Measurements from ENCODE around the gene PPP1R14C. TPM values are rescaled to one million over a fixed set of nuclear protein-coding genes. Genes with fewer than 3 reads are reported as not detected.

Gene PPP1R14C
- total and polyA plus RNA-seq, 2 experiments from 2014 or later = 2.1 to 5.2 TPM

DNA sequence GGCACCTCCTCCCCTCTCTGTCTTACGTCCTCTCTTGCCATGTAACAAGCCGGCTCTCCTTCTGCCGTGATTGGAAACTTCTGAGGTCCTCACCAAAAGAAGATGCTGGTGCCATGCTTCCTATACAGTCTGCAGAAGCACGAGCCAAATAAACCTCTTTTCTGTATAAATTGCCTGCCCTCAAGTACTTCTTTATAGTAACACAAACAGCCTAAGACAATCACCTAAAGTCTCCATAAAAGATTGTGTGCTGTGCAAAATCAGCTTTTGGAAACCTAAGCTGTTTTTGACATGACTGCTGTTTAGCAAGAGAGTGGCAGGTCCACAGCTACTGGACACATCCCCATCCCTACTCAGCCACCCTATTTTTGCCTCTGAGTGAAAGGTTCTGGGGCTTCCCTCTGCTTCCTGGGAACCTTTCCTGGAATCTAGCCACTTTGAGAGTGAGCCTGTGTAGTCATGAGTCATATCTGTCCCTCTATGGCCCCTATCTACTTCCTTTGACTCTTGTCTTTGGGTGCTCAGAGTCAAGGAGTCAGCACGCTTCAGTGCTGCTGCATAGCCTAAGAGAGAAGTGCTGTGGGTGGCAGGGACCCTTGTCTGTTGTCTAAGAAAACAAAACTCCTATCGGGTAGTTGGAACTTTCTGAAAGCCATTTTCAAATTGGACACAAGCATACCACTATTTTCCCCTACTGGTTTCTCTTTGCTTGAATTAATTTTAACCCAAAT lies 110.0 kb downstream of the PPP1R14C start:
- H3K27me3 ChIP-seq = no peaks in the 10 kb centered on the region
- H3K4me2 ChIP-seq = no peak overlapping the region
- H3K9me3 ChIP-seq (ENCODE audit: low read depth) = no peaks in the 10 kb centered on the region
- no peak overlapping the region for H3K4me3 ChIP-seq
- H3K36me3 ChIP-seq (replicated peaks; ENCODE audit: insufficient read depth, low read depth) = no peaks in the 10 kb centered on the region
- 79% methylated on average over 6 of the region's 6 CpGs for WGBS (ENCODE audit: low lambda C conversion rate, missing lambda C conversion rate)
- H2AFZ ChIP-seq = no peak overlapping the region
- no peaks in the 10 kb centered on the region for H3K9me2 ChIP-seq (replicated peaks; ENCODE audit: insufficient read depth)
- H3K79me2 ChIP-seq = no peaks in the 10 kb centered on the region
- DNase-seq (ENCODE audit: low spot score) = peak; percentile 37
- H3K4me1 ChIP-seq (ENCODE audit: insufficient read depth) = peaks cover 9% of the 10 kb centered on the region
- TF ChIP-seq CTCF (IDR thresholded peaks at IDR 0.05; ENCODE audit: poor library complexity) (no peak), EZH2phosphoT487 (IDR thresholded peaks at IDR 0.05; ENCODE audit: low read depth, severe bottlenecking, unreplicated experiment) (no peak), EZH2 (IDR thresholded peaks at IDR 0.05; ENCODE audit: borderline replicate concordance) (no peak)
- H4K20me1 ChIP-seq (ENCODE audit: insufficient read depth, poor library complexity, severe bottlenecking) = no peaks in the 10 kb centered on the region
- H3K27ac ChIP-seq = no peak overlapping the region

GRCh38 chr6:150253489-150253888 lies 110.6 kb downstream of the PPP1R14C start:
- Histone ChIP-seq H3K4me1 (ENCODE audit: insufficient read depth) (peaks cover 9% of the 10 kb centered on the region), H3K27me3 (no peaks in the 10 kb centered on the region), H3K9me2 (replicated peaks; ENCODE audit: insufficient read depth) (no peaks in the 10 kb centered on the region), H3K4me3 (no peak overlapping the region), H3K4me2 (no peak overlapping the region), H3K79me2 (no peaks in the 10 kb centered on the region), H4K20me1 (ENCODE audit: insufficient read depth, poor library complexity, severe bottlenecking) (no peaks in the 10 kb centered on the region), H2AFZ (no peak overlapping the region), H3K36me3 (replicated peaks; ENCODE audit: insufficient read depth, low read depth) (no peaks in the 10 kb centered on the region), H3K9me3 (ENCODE audit: low read depth) (no peaks in the 10 kb centered on the region), H3K27ac (no peak overlapping the region)
- DNase-seq (ENCODE audit: low spot score) = no peak
- WGBS (ENCODE audit: low lambda C conversion rate, missing lambda C conversion rate) = 58% methylated on average over 3 of the region's 3 CpGs
- no peak for TF ChIP-seq CTCF (IDR thresholded peaks at IDR 0.05; ENCODE audit: poor library complexity)
- TF ChIP-seq EZH2phosphoT487 (IDR thresholded peaks at IDR 0.05; ENCODE audit: low read depth, severe bottlenecking, unreplicated experiment) = no peak
- TF ChIP-seq EZH2 (IDR thresholded peaks at IDR 0.05; ENCODE audit: borderline replicate concordance) = no peak

DNA sequence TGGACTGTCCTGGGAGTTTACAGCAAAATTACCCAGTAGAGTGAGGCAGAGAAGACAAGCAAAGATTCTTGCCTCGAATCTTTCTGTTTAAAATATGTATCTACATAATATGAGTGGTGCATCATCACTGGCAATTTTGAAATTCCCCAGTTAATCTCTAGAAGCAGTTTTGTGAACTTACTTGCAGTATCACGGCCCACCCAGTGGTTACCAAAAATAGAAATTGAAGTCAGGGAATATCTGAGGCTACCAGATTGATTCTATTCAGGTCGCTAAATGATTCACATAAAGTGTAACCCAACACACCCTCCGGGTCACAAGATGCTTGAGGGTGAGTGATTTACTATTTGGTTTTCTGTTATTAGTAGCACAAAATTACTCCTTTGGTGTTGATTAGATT lies 111.9 kb downstream of the PPP1R14C start:
- Histone ChIP-seq H3K27ac (no peak overlapping the region), H3K36me3 (replicated peaks; ENCODE audit: insufficient read depth, low read depth) (no peaks in the 10 kb centered on the region), H3K4me3 (no peak overlapping the region), H3K27me3 (no peaks in the 10 kb centered on the region), H4K20me1 (ENCODE audit: insufficient read depth, poor library complexity, severe bottlenecking) (no peaks in the 10 kb centered on the region), H3K79me2 (no peaks in the 10 kb centered on the region), H3K9me3 (ENCODE audit: low read depth) (no peaks in the 10 kb centered on the region), H2AFZ (no peak overlapping the region), H3K9me2 (replicated peaks; ENCODE audit: insufficient read depth) (no peaks in the 10 kb centered on the region), H3K4me1 (ENCODE audit: insufficient read depth) (peaks cover 9% of the 10 kb centered on the region), H3K4me2 (no peak overlapping the region)
- TF ChIP-seq EZH2phosphoT487 (IDR thresholded peaks at IDR 0.05; ENCODE audit: low read depth, severe bottlenecking, unreplicated experiment) (no peak), CTCF (IDR thresholded peaks at IDR 0.05; ENCODE audit: poor library complexity) (no peak), EZH2 (IDR thresholded peaks at IDR 0.05; ENCODE audit: borderline replicate concordance) (no peak)
- WGBS (ENCODE audit: low lambda C conversion rate, missing lambda C conversion rate) = 78% methylated on average over 4 of the region's 4 CpGs
- no peak for DNase-seq (ENCODE audit: low spot score)
